ENCODE data around the gene CPT1B.

Gene CPT1B

DNA sequence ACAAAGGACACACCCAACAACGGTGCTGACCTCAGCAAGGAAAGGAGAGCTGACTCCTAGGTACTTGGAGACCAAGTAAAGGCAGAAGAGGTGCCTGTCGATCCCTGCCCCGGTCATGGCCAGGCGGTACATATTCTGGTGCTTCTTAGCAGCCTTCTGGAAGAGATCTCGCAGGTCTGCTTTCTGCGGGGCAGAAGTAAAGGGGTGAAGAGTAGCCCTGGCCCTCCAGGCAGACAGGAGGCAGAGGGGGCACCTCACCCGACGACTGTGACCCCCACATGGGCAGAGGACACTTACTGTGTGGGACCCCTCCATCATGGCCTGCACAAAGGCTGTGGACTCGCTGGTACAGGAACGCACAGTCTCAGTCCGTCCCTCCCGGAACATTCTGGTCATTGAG is 7.4 kb downstream of the CPT1B start:
- Mint-ChIP-seq H3K9me3 (no peaks in the 10 kb centered on the region), H3K36me3 (peaks cover 52% of the 10 kb centered on the region), H3K27ac (no peak overlapping the region), H3K4me1 (no peaks in the 10 kb centered on the region), H3K4me3 (no peak overlapping the region)
- DNase-seq (ENCODE audit: low spot score in 2 of 2) (no peak), ATAC-seq (no peak)

DNA sequence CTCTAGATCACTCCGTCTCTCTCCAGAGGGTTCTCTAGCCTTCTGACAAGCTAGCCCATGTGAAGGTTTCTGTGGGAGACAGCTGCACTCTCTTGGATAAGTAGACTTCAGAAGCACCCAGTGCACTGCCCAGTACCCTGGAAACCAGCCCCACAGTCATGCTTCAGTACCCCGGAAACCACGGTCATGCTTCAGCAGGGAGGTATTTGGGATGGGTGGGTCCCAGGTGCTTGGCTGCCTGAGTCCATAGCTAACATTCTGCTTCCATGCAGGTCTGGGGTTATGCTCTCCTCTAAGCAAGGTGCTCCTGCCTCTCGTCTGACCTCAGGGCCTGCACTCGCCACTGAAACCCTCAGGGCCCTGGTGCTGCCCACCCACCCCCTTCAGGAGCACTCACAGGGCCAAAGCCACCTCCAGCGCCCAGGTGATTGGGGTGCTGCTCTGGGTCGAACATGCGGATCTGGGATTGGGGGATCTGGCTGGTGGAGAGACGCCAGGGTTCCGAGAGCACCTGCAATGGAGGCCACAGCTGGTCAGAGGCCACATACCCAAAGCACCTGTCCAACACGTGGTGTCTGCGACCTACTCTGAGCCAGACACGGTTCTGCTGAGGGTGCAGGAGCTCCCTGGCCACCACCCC is 8.2 kb downstream of the CPT1B start:
- Mint-ChIP-seq H3K27ac (no peak overlapping the region), H3K4me3 (no peak overlapping the region), H3K4me1 (no peaks in the 10 kb centered on the region), H3K36me3 (peaks cover 47% of the 10 kb centered on the region), H3K9me3 (no peaks in the 10 kb centered on the region)
- ATAC-seq (no peak), DNase-seq (ENCODE audit: low spot score in 2 of 2) (no peak)

DNA sequence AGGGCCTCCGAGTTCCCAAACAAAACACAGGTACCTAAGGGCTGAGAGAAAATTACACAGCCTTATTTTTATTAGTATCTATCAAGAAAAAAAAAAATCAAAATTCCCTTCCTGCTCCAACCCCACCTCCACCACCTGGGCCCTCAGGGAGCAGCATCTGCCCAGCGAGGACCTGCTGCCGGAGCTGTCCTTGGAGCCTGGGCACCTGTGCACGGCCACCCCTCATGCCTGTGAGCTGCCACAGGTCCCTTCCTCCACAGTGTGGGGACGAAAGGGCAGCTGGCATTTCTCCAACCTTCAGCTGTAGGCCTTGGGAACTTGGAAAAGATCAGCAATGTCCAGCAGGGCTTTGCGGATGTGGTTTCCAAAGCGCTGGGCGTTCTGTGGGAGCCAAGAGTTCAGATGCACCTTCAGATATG is 9.2 kb downstream of the CPT1B start:
- H3K4me3 Mint-ChIP-seq, result no peak overlapping the region
- H3K9me3 Mint-ChIP-seq, result no peaks in the 10 kb centered on the region
- H3K36me3 Mint-ChIP-seq, result peaks cover 46% of the 10 kb centered on the region
- no peak overlapping the region for H3K27ac Mint-ChIP-seq
- no peak for DNase-seq (ENCODE audit: low spot score in 2 of 2)
- no peaks in the 10 kb centered on the region for H3K4me1 Mint-ChIP-seq
- ATAC-seq, result no peak

GRCh38 chr22:50568626-50569025 is 9.6 kb downstream of the CPT1B start:
- no peak for DNase-seq (ENCODE audit: low spot score in 2 of 2)
- H3K4me3 Mint-ChIP-seq, result no peak overlapping the region

GRCh38 chr22:50567721-50568252 is 10.4 kb downstream of the CPT1B start:
- ATAC-seq, result no peak
- Mint-ChIP-seq H3K4me3 (no peak overlapping the region), H3K9me3 (no peaks in the 10 kb centered on the region), H3K27ac (no peak overlapping the region), H3K4me1 (peaks cover 10% of the 10 kb centered on the region), H3K36me3 (peaks cover 45% of the 10 kb centered on the region)
- DNase-seq (ENCODE audit: low spot score in 2 of 2), result no peak

More at GRCh38 chr22:50568626-50569025, 9.6 kb downstream of the CPT1B start:
- H3K4me1 Mint-ChIP-seq, result peaks cover 2% of the 10 kb centered on the region
- peaks cover 46% of the 10 kb centered on the region for H3K36me3 Mint-ChIP-seq
- no peak overlapping the region for H3K27ac Mint-ChIP-seq
- H3K9me3 Mint-ChIP-seq, result no peaks in the 10 kb centered on the region
- ATAC-seq, result no peak

DNA sequence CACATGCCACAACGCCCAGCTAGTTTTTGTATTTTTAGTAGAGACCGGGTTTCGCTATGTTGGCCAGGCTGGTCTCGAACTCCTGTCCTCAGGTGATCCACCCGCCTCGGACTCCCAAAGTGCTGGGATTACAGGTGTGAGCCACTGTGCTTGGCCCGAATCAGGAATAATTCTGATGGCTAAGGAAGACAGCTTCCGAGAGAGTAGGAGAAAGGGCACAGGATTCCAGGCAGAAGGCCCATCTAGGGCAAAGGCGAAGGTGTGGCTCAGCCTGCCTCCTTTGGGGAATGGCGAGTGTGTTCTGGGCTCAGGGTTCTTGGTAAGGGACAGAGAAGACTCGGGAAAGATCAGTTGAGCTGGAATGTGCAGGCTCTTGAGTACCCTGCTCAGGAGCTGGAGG is 13.9 kb downstream of the CPT1B start:
- peaks cover 19% of the 10 kb centered on the region for H3K36me3 Mint-ChIP-seq
- ATAC-seq, result no peak
- H3K27ac Mint-ChIP-seq, result no peak overlapping the region
- no peaks in the 10 kb centered on the region for H3K9me3 Mint-ChIP-seq
- H3K4me3 Mint-ChIP-seq, result no peak overlapping the region
- DNase-seq (ENCODE audit: low spot score in 2 of 2), result no peak
- peaks cover 24% of the 10 kb centered on the region for H3K4me1 Mint-ChIP-seq

GRCh38 chr22:50563413-50564160 is 14.6 kb downstream of the CPT1B start:
- Mint-ChIP-seq H3K4me1 (peaks cover 24% of the 10 kb centered on the region), H3K9me3 (no peaks in the 10 kb centered on the region)
- no peak for ATAC-seq

GRCh38 chr22:50562523-50563412 is 15.5 kb downstream of the CPT1B start, which contains the start of gene SYCE3:
TSS of gene SYCE3 (minus strand) at chr22:50562919. CDS start at chr22:50556405, 6,514 bp downstream.
- peaks cover 24% of the 10 kb centered on the region for H3K4me1 Mint-ChIP-seq
- DNase-seq (ENCODE audit: low spot score in 2 of 2) (peak; percentile 99), ATAC-seq (peak; percentile 95)
- H3K4me3 Mint-ChIP-seq, result peak within 1 kb of the TSS; percentile 89
- peaks cover 3% of the 10 kb centered on the region for H3K36me3 Mint-ChIP-seq
- no peaks in the 10 kb centered on the region for H3K9me3 Mint-ChIP-seq
- H3K27ac Mint-ChIP-seq, result peak within 1 kb of the TSS; percentile 91

More at GRCh38 chr22:50563413-50564160, 14.6 kb downstream of the CPT1B start:
- no peak for DNase-seq (ENCODE audit: low spot score in 2 of 2)
- peak overlapping the region; percentile 89 for H3K4me3 Mint-ChIP-seq
- peak overlapping the region; percentile 72 for H3K27ac Mint-ChIP-seq
- peaks cover 12% of the 10 kb centered on the region for H3K36me3 Mint-ChIP-seq

GRCh38 chr22:50561401-50562358 is 16.5 kb downstream of the CPT1B start:
- H3K4me1 Mint-ChIP-seq, result peaks cover 24% of the 10 kb centered on the region
- no peak for ATAC-seq
- H3K27ac Mint-ChIP-seq, result peak overlapping the region; percentile 91
- H3K36me3 Mint-ChIP-seq, result no peaks in the 10 kb centered on the region
- no peaks in the 10 kb centered on the region for H3K9me3 Mint-ChIP-seq
- no peak for DNase-seq (ENCODE audit: low spot score in 2 of 2)
- peak overlapping the region; percentile 70 for H3K4me3 Mint-ChIP-seq

DNA sequence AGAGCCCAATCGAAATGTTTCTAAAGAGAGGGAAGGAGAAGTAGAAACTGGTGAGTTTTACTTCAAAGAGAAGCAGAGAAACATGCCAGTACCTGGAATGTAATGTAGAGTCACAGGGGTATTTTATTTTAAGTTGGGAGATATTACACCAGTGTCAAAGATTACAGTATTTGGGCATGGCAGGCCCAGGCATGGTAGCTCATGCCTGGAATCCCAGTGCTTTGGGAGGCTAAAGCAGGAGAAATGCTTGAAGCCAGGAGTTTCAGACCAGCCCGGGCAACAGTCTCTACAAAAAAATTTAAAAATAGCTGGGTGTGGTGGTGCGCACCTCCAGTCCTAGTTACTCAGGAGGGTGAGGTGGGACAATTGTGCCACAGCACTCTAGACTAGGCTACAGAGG is 18.2 kb downstream of the CPT1B start:
- DNase-seq (ENCODE audit: low spot score in 2 of 2), result no peak
- Mint-ChIP-seq H3K9me3 (no peaks in the 10 kb centered on the region), H3K4me3 (no peak overlapping the region), H3K27ac (no peak overlapping the region), H3K36me3 (no peaks in the 10 kb centered on the region), H3K4me1 (peaks cover 24% of the 10 kb centered on the region)
- no peak for ATAC-seq

- no peak overlapping the region for H3K27ac Mint-ChIP-seq
- H3K4me1 Mint-ChIP-seq, result peaks cover 10% of the 10 kb centered on the region
- H3K9me3 Mint-ChIP-seq, result no peaks in the 10 kb centered on the region
- no peak for DNase-seq (ENCODE audit: low spot score in 2 of 2)
- no peaks in the 10 kb centered on the region for H3K36me3 Mint-ChIP-seq
- no peak for ATAC-seq
- H3K4me3 Mint-ChIP-seq, result no peak overlapping the region
These were observed 21.5 kb downstream of the CPT1B start for GRCh38 chr22:50556703-50557102.

GRCh38 chr22:50553310-50553709 is 24.9 kb downstream of the CPT1B start:
- ATAC-seq (no peak), DNase-seq (ENCODE audit: low spot score in 2 of 2) (no peak)
- Mint-ChIP-seq H3K4me3 (no peak overlapping the region), H3K27ac (no peak overlapping the region), H3K36me3 (no peaks in the 10 kb centered on the region), H3K4me1 (peaks cover 13% of the 10 kb centered on the region), H3K9me3 (no peaks in the 10 kb centered on the region)

DNA sequence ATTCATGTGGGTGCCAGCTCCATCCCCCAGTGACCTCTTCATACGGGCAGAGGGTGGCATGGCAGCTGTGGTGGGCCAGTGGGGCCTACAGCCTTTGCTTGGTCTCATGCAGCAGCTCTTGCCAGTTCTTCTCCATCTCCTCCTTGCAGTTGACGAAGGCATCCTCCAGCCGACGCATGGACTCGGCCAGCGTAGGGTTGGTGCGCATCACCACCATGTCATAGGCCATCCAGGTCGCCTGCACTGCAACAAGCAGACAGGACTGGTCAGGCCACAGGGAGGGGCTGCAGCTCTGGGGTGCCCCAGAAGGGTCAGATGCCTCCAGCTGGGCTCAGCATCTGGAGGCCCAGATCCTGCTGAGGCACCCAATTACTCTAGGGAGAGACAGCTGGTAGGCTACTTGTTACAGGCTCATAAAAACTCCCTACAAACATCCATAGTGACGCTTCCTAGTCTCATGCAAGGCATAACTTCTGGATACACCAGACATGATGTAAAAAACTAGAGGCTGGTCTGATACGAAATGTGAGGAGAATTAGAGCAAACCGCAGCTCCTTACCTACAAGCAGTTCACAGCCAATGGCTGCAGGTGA is 27.0 kb downstream of the CPT1B start:
- Mint-ChIP-seq H3K4me1 (peaks cover 14% of the 10 kb centered on the region), H3K4me3 (peak overlapping the region; percentile 72), H3K36me3 (no peaks in the 10 kb centered on the region), H3K9me3 (no peaks in the 10 kb centered on the region), H3K27ac (no peak overlapping the region)
- ATAC-seq, result no peak
- DNase-seq (ENCODE audit: low spot score in 2 of 2), result no peak

GRCh38 chr22:50550395-50550794 is 27.8 kb downstream of the CPT1B start:
- no peak for ATAC-seq
- peak overlapping the region; percentile 92 for H3K27ac Mint-ChIP-seq
- H3K36me3 Mint-ChIP-seq, result peaks cover 4% of the 10 kb centered on the region
- H3K4me3 Mint-ChIP-seq, result peak overlapping the region; percentile 72
- no peak for DNase-seq (ENCODE audit: low spot score in 2 of 2)
- H3K9me3 Mint-ChIP-seq, result no peaks in the 10 kb centered on the region
- H3K4me1 Mint-ChIP-seq, result peaks cover 22% of the 10 kb centered on the region

Data from stimulated activated effector memory CD8-positive, alpha-beta T cell treated with anti-CD3 and anti-CD28 coated beads, Interleukin-12 subunit alpha, Interleukin-12 subunit beta, amount 100 ng/mL, for 72 hours (primary cell).